K562 (cell line): Measurements from ENCODE around the gene ABHD5. TPM values are rescaled to one million over a fixed set of nuclear protein-coding genes. Genes with fewer than 3 reads are reported as not detected.

Experiments
- ATAC-seq: fragments of 200-7000 bp; cut with Tn5 transposase; 3 replicates; pipeline ENCODE4 v1.9.1; 2020; ENCODE audit warnings: moderate library complexity
- BruUV-seq: library from RNA; stranded (reverse); fragments of 400-500 nt; replicated peaks from 2 replicates; lab custom pipeline; 2021; lab: Mats Ljungman, UMichigan
- CTCF ChIA-PET: fragments of 300-600 bp; formaldehyde crosslinking; extraction: SDS; loops from one replicate; lab custom pipeline; 2021; ENCODE audit warnings: low intra/inter-chr PET ratio; lab: Yijun Ruan, JAX
- POLR2A ChIA-PET: fragments of 300-600, 350-650 bp; sonication (Branson Sonifier 250); formaldehyde crosslinking; extraction: SDS; loops from one replicate; lab custom pipeline; 2021; ENCODE audit warnings: antibody characterized with exemption, inconsistent platforms; lab: Yijun Ruan, JAX
- DNase-seq, 4 experiments: peaks; one replicate each; pipeline versions ENCODE4 v3.0.0 to v3.0.0-alpha.2; 2011 to 2018; ENCODE audit warnings: low spot score in 3 of 4, mixed read lengths in 3 of 4; ENCODE audit errors: extremely low read depth in 1 of 4
- FAIRE-seq: peaks from 2 replicates; lab custom pipeline; 2011; peaks lifted over from hg19 to GRCh38; lab: Jason Lieb, UNC
- H2AFZ ChIP-seq: 2 replicates; pipeline ENCODE4 v1.6.0; 2011; ENCODE audit warnings: low read depth, low read length, control low read depth, inconsistent platforms
- H3K27ac ChIP-seq: fragments of 200-600 bp; 3 replicates; pipeline ENCODE4 v1.8.0; 2011; ENCODE audit warnings: low read depth, mild to moderate bottlenecking, control low read depth, inconsistent platforms, low read length, moderate library complexity, mixed read lengths; ENCODE audit errors: extremely low read depth
- H3K27me3 ChIP-seq, 2 experiments: fragments of 300-600 bp in 1 of 2; 2 replicates in 1 of 2; 3 replicates in 1 of 2; pipeline versions ENCODE4 v1.6.0 to v1.8.0; 2011; ENCODE audit warnings: inconsistent platforms in 2 of 2, low read length in 2 of 2, mild to moderate bottlenecking in 1 of 2, mixed read lengths in 1 of 2, moderate library complexity in 1 of 2; ENCODE audit not compliant: control insufficient read depth in 2 of 2, insufficient read depth in 2 of 2
- H3K36me3 ChIP-seq: fragments of 300-600 bp; 3 replicates; pipeline ENCODE4 v1.8.0; 2011; ENCODE audit warnings: mild to moderate bottlenecking, low read length, inconsistent platforms; ENCODE audit not compliant: control insufficient read depth, insufficient read depth
- H3K4me1 ChIP-seq, 2 experiments: fragments of 200-600 bp in 1 of 2; replicated peaks in 1 of 2; 2 replicates in 1 of 2; 3 replicates in 1 of 2; pipeline versions ENCODE4 v1.5.1 to v1.8.0; 2011; ENCODE audit warnings: inconsistent platforms in 2 of 2, low read length in 2 of 2, mild to moderate bottlenecking in 1 of 2, mixed read lengths in 1 of 2, moderate library complexity in 1 of 2; ENCODE audit not compliant: control insufficient read depth in 2 of 2, insufficient read depth in 2 of 2
- H3K4me2 ChIP-seq: 2 replicates; pipeline ENCODE4 v1.6.1; 2011; ENCODE audit warnings: low read length, control low read depth, inconsistent platforms, mixed read lengths; ENCODE audit not compliant: insufficient read depth
- H3K4me3 ChIP-seq: fragments of 200-600 bp; sonication (generic), shearing (Covaris generic); 2 replicates; pipeline ENCODE4 v1.5.1; 2016; ENCODE audit warnings: control low read depth, inconsistent platforms
- H3K79me2 ChIP-seq: fragments of 200-600 bp; 3 replicates; pipeline ENCODE4 v1.8.0; 2011; ENCODE audit warnings: low read length, inconsistent platforms; ENCODE audit not compliant: control insufficient read depth, insufficient read depth
- H3K9ac ChIP-seq, 2 experiments: 2 replicates each; pipeline versions ENCODE4 v1.6.0 to v1.6.1; 2011; ENCODE audit warnings: low read depth in 2 of 2, low read length in 2 of 2, control low read depth in 1 of 2, inconsistent platforms in 1 of 2, mild to moderate bottlenecking in 1 of 2, mixed read lengths in 1 of 2; ENCODE audit not compliant: insufficient read depth in 1 of 2
- H3K9me1 ChIP-seq: one replicate; pipeline ENCODE4 v1.6.0; 2011; ENCODE audit warnings: inconsistent platforms, mild to moderate bottlenecking, low read length, moderate library complexity; ENCODE audit not compliant: control insufficient read depth, insufficient read depth
- H3K9me3 ChIP-seq: replicated peaks from 2 replicates; pipeline ENCODE4 v1.5.1; 2011; ENCODE audit warnings: low read depth, low read length, inconsistent platforms; ENCODE audit not compliant: control insufficient read depth, insufficient read depth
- H4K20me1 ChIP-seq: replicated peaks from 2 replicates; pipeline ENCODE4 v1.6.1; 2011; ENCODE audit warnings: low read length, inconsistent platforms, mixed read lengths; ENCODE audit not compliant: control insufficient read depth, insufficient read depth
- MECOM ChIP-seq: fragments of 250-450 bp; sonication (Bioruptor Pico); IDR thresholded peaks from 2 replicates; pipeline ENCODE4 v1.8.0; 2022; ENCODE audit warnings: inconsistent platforms
- RBM25 ChIP-seq: fragments of 200-400 bp; formaldehyde crosslinking; IDR thresholded peaks from 2 replicates; pipeline ENCODE4 v1.6.1; 2018; ENCODE audit warnings: low read length, low read depth, moderate library complexity; ENCODE audit not compliant: severe bottlenecking
- ZFP36 ChIP-seq: fragments of 150-350 bp; IDR thresholded peaks from 2 replicates; pipeline ENCODE4 v1.6.1; 2018; ENCODE audit warnings: low read length, low read depth; ENCODE audit not compliant: partially characterized antibody
- ZNF23 ChIP-seq: fragments of 250-450 bp; sonication (Bioruptor Pico); IDR thresholded peaks from 2 replicates; pipeline ENCODE4 v1.4.0; 2020; ENCODE audit warnings: mild to moderate bottlenecking
- ZNF592 ChIP-seq: fragments of 450-650 bp; IDR thresholded peaks from 2 replicates; pipeline ENCODE4 v1.6.1; 2017; ENCODE audit warnings: antibody characterized with exemption, mild to moderate bottlenecking
- in situ Hi-C: fragments of 300-500 bp; cut with MboI; formaldehyde crosslinking; loops from 4 replicates; pipeline ENCODE4 v1.15.0; 2018; ENCODE audit warnings: inconsistent platforms, mixed read lengths
- intact Hi-C: fragments of 100-400 bp; cut with micrococcal nuclease; formaldehyde crosslinking; loops from 2 replicates; pipeline ENCODE4 v1.14.2; 2022
- polyA plus RNA-seq, 8 experiments: library from polyadenylated mRNA; depleted of rRNA in 4 of 8; stranded (reverse) in 5 of 8; unstranded in 3 of 8; fragments of >200 nt; fragmentation: Nextera tagmentation in 2 of 8; fragmentation: Illumina TruSeq in 1 of 8; extraction: Ambion mirVana in 2 of 8; extraction: Trizol in 1 of 8; gene quantifications; 2 replicates each; pipeline versions ENCODE4 v1.2.1 to v1.2.3, GENCODE V29; 2011 to 2014; ENCODE audit warnings: inconsistent platforms in 1 of 8, missing spikeins in 1 of 8
- total RNA-seq, 7 experiments: library from RNA; depleted of rRNA in 6 of 7; stranded (reverse); fragments of >200 nt in 6 of 7; fragmentation: Illumina TruSeq in 2 of 7; extraction: Trizol in 2 of 7; gene quantifications; 2 replicates each; pipeline versions ENCODE4 v1.2.1 to v1.2.3, GENCODE V29; 2011 to 2021; ENCODE audit warnings: low replicate concordance in 1 of 7
- TF ChIP-seq, protein P1 (sequence below): fragments of 450-650 bp; IDR thresholded peaks from 2 replicates; pipeline ENCODE4 v1.6.1; 2016; ENCODE audit warnings: low read depth

Gene ABHD5
- total and polyA plus RNA-seq, 9 of the 15 experiments (the other 6 are each of a cell fraction or from before 2014, with no cell fraction given), result 27.8 to 61.7 (median 39.9) TPM

DNA sequence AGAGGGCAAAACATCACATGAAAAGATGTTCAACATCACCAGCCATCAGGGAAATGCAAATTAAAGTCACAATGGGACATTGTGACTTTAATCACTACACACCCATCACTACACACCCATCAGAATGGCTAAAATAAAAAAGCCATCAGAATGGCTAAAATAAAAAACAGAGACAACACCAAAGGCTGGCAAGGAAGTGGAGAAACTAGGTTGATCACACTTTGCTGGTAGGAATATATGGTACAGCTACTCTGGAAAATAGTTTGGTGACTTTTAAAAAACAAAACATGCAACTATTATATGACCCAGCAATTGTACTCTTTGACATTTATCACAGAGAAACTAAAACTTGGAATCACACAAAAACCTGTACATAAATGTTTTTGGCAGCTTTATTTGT lies 15.1 kb upstream of the ABHD5 start:
- no peaks in the 10 kb centered on the region for H3K27me3 ChIP-seq
- TF ChIP-seq ZNF23 (CRISPR knock-in tag) (no peak), RBM25 (peak; percentile 51), ZNF592 (0 out of 2 replicates have a peak, but pooled peaks have one; percentile 9), ZFP36 (peak; percentile 76), MECOM (CRISPR knock-in tag) (0 out of 2 replicates have a peak, but pooled peaks have one; percentile 20)
- TF ChIP-seq, protein P1, sequence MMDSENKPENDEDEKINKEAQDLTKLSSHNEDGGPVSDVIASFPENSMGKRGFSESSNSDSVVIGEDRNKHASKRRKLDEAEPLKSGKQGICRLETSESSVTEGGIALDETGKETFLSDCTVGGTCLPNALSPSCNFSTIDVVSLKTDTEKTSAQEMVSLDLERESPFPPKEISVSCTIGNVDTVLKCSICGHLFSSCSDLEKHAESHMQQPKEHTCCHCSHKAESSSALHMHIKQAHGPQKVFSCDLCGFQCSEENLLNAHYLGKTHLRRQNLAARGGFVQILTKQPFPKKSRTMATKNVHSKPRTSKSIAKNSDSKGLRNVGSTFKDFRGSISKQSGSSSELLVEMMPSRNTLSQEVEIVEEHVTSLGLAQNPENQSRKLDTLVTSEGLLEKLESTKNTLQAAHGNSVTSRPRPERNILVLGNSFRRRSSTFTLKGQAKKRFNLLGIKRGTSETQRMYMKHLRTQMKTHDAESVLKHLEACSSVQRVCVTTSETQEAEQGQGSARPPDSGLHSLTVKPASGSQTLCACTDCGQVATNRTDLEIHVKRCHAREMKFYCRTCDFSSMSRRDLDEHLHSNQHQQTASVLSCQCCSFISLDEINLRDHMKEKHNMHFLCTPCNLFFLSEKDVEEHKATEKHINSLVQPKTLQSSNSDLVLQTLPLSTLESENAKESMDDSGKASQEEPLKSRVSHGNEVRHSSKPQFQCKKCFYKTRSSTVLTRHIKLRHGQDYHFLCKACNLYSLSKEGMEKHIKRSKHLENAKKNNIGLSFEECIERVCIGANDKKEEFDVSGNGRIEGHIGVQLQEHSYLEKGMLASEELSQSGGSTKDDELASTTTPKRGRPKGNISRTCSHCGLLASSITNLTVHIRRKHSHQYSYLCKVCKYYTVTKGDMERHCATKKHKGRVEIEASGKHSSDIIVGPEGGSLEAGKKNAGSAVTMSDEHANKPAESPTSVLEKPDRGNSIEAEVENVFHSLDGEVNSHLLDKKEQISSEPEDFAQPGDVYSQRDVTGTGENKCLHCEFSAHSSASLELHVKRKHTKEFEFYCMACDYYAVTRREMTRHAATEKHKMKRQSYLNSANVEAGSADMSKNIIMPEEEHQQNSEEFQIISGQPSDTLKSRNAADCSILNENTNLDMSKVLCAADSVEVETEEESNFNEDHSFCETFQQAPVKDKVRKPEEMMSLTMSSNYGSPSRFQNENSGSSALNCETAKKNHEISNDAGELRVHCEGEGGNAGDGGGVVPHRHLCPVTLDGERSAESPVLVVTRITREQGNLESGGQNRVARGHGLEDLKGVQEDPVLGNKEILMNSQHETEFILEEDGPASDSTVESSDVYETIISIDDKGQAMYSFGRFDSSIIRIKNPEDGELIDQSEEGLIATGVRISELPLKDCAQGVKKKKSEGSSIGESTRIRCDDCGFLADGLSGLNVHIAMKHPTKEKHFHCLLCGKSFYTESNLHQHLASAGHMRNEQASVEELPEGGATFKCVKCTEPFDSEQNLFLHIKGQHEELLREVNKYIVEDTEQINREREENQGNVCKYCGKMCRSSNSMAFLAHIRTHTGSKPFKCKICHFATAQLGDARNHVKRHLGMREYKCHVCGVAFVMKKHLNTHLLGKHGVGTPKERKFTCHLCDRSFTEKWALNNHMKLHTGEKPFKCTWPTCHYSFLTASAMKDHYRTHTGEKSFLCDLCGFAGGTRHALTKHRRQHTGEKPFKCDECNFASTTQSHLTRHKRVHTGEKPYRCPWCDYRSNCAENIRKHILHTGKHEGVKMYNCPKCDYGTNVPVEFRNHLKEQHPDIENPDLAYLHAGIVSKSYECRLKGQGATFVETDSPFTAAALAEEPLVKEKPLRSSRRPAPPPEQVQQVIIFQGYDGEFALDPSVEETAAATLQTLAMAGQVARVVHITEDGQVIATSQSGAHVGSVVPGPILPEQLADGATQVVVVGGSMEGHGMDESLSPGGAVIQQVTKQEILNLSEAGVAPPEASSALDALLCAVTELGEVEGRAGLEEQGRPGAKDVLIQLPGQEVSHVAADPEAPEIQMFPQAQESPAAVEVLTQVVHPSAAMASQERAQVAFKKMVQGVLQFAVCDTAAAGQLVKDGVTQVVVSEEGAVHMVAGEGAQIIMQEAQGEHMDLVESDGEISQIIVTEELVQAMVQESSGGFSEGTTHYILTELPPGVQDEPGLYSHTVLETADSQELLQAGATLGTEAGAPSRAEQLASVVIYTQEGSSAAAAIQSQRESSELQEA, result peak; percentile 41; the same call in 1 of the 2 replicates
- peaks cover 12% of the 10 kb centered on the region for H3K9me3 ChIP-seq
- FAIRE-seq (no peak), DNase-seq (no peak), ATAC-seq (no peak)
- intact Hi-C loops (no loop called here), in situ Hi-C loops (no loop called here)
- H3K4me1 ChIP-seq, result peaks cover 17 to 73% of the 10 kb centered on the region in 2 experiments
- H3K9me1 ChIP-seq, result no peaks in the 10 kb centered on the region
- no peak overlapping the region for H3K4me3 ChIP-seq
- no TSS peak for BruUV-seq
- H3K4me2 ChIP-seq, result no peak overlapping the region
- CTCF ChIA-PET, result no interaction called here
- H4K20me1 ChIP-seq, result no peaks in the 10 kb centered on the region
- H3K36me3 ChIP-seq, result peaks cover 3% of the 10 kb centered on the region; the same call in 1 of the 3 replicates
- POLR2A ChIA-PET, result interaction anchor here (1.9 to 6.6 kb wide), 2 partner anchors 14 to 18 kb away, joined by 7 to 32 read pairs; partner anchors contain the start of gene ABHD5
- H2AFZ ChIP-seq, result no peak overlapping the region
- H3K79me2 ChIP-seq, result peaks cover 33% of the 10 kb centered on the region
- no peak overlapping the region; the same call in 2 of the 3 replicates for H3K27ac ChIP-seq
- H3K9ac ChIP-seq, result no peak overlapping the region
